ENCODE results near the gene ULK4.

Gene ULK4

DNA sequence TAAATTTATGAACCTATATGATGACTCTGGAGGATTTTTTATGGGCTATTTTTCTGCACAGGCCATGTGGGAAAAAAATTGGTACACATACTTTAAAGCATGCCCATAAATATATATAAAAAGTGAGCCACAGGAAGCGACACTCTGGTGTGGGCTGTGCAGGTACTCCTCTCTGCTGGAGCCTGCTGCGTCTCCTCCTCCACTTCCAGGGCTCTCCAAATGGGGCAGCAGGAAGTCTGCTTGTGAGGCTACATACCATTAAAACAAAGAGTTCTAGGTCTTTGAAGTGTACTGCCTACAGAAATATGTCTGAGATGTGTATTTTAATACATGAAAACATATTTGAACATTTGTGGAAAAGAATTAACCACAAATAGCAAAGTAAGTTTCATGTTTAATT lies 627.5 kb downstream of the ULK4 start:
- peak in 2 of 10 donors; percentile 11 to 20 for DNase-seq
- intact Hi-C loops (cut with DNase I) = no loop called here

DNA sequence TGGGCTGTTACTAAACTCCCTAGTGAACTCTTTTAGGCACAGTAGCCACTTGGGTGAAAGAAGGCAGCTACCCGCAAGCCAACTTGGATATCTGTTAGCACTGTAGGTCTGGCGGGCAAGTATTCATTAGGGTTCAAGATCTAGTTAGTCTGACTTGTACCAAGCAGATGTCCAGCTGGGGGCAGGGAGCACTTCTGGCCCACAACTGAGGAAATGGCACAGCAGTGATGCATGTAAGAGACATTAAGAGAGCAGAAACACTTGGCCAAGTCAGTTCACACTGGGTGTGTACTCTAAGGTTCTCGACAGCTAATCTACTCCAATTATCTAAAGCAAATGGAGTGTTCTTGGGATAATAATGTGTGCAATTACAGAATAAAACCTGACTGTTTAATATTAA lies 630.9 kb downstream of the ULK4 start:
- DNase-seq = no peak
- intact Hi-C loops (cut with DNase I) = no loop called here

DNA sequence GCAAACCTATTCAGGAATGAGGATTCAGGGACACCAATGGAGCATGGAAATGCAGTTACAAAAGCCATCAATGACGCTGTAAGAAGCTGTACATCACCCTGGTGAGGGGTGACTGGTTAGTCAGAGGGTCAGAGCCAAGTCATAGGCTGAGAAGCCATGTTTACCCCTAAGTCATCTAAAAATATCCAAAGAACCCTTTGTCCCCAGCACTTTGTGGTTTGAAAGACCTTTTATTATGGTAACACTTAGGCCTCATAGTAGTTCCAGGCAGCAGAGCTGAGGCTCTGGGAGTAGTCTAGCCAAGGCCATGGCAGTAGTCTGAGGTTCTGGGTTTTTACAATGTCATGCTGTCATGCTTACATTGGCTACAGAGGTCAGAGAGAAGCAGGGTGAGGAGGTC lies 631.4 kb downstream of the ULK4 start:
- no peak for DNase-seq
- intact Hi-C loops (cut with DNase I) = no loop called here

DNA sequence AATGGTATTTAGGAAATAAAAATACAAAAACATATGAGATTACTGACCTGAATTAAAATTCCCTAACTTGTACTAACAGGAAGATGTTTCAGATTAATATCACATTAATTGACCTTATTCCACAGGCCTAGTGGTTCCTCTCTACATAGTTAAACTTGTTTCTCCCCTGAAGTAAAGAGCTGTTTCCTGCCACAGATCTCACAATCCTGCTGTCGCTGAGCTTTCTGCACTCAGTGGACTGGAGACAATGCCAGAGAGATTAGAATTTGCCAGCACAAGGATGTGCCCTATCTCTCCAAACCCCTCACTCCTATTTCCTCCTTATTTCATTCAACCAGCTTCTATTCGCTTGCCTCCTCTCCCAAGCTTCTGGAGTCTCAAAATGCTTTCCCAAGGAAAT lies 632.0 kb downstream of the ULK4 start:
- intact Hi-C loops (cut with DNase I) = no loop called here
- no peak for DNase-seq

- no peak for DNase-seq
- intact Hi-C loops (cut with DNase I) = no loop called here
Observed at GRCh38 chr3:41328926-41329325, 633.0 kb downstream of the ULK4 start.

GRCh38 chr3:41327718-41328117 lies 634.2 kb downstream of the ULK4 start:
- intact Hi-C loops (cut with DNase I) = no loop called here
- DNase-seq = no peak

GRCh38 chr3:41324156-41324475 lies 637.8 kb downstream of the ULK4 start:
- intact Hi-C loops (cut with DNase I) = no loop called here
- DNase-seq = no peak

DNA sequence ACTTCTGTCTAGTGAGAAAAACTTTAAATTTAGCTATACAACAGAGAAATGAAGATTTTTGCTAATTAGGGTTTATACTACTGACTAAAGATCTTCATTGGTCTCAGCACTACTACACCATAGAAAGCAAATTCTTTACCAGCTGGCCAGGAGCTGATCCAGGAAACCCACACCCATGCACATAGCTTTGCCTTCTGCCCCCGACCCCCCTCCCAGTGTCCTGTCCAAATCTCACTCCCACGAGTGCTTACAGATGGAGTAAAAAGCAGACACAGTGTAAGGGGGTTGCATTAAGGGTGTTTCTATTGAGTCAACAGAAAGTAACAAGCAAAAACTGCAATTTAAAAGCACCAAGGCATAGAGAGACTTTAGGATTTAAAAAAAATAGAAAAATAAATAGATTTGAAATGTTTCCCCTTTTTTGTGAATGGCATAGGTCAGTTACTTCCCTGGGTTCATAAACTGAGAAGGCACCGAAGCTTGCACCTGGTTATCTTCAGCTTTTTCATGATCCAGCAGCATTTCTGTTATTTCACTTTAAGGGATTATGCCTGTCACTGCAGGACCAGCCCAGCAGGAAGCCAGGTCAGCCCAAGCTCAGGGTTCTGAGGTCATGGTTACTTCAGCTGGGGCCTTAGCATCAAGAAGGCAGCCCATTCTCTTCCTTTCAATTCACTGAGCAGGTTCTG lies 638.3 kb downstream of the ULK4 start:
- DNase-seq = no peak
- intact Hi-C loops (cut with DNase I) = no loop called here

DNA sequence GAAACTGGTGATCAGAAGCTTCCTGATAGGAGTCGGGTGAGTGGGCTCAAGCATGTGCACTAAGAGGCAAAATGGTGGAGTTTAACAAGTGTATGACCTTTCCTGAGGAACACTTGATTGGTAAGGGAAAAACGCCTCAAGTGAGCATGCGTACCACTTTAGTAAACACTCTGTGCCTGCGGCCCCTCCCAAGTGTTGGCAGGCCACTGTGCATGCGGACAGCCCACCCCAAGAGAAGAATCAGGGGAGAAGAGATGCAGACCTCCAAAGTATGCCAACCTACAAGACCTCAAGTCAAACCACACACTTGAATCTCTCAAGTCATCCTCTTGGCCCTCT lies 640.3 kb downstream of the ULK4 start:
- no peak for DNase-seq
- intact Hi-C loops (cut with DNase I) = no loop called here

- DNase-seq = no peak
- intact Hi-C loops (cut with DNase I) = no loop called here
Observed at GRCh38 chr3:41320953-41321641, 640.8 kb downstream of the ULK4 start.

GRCh38 chr3:41318520-41318919 lies 643.4 kb downstream of the ULK4 start:
- intact Hi-C loops (cut with DNase I) = no loop called here
- DNase-seq = no peak

- no peak for DNase-seq
- intact Hi-C loops (cut with DNase I) = no loop called here
Observed at GRCh38 chr3:41317718-41318117, 644.2 kb downstream of the ULK4 start.

DNA sequence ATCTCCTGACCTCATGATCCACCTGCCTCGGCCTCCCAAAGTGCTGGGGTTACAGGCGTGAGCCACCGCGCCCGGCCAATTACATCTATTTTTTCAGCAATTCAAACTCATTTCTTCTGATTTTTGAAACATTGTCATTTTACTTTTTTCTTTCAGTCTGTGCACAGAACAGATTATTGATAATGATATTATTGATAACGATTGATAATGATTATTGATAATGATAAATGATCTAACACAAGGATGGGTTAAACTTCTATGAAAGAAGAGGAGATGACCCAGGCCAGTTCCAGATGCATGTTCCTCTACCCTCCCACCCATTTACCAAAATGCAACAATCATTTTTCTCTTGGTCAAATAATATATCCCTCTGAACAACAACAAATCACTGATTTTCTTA lies 644.6 kb downstream of the ULK4 start:
- intact Hi-C loops (cut with DNase I) = no loop called here

DNA sequence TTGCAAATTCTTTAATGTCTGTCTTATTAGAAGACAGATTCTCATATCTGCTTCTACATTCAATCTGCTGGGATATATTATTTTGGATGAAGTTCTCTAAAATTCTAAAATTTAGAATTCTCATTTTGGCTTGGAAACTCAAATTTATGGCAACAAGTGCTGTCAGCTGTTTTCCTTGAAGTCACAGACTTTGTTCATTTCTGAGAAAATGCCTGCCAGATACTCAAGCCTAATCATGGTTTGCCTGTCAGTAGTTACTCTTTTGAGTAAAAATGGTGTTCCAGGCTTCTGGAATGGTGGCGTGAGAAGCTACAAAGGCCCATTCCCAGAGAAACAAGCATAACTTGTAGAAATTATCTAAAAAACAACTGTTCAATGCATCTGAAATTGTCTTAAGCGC lies 646.8 kb downstream of the ULK4 start:
- no peak for DNase-seq
- intact Hi-C loops (cut with DNase I) = no loop called here

More for the DNA sequence above, 644.6 kb downstream of the ULK4 start:
- peak in 1 of 10 donors; percentile 31 for DNase-seq

- intact Hi-C loops (cut with DNase I) = no loop called here
- DNase-seq = no peak
Observed at GRCh38 chr3:41308119-41308518, 653.8 kb downstream of the ULK4 start.

- intact Hi-C loops (cut with DNase I) = no loop called here
Observed at GRCh38 chr3:41307065-41307464, 654.8 kb downstream of the ULK4 start.

DNA sequence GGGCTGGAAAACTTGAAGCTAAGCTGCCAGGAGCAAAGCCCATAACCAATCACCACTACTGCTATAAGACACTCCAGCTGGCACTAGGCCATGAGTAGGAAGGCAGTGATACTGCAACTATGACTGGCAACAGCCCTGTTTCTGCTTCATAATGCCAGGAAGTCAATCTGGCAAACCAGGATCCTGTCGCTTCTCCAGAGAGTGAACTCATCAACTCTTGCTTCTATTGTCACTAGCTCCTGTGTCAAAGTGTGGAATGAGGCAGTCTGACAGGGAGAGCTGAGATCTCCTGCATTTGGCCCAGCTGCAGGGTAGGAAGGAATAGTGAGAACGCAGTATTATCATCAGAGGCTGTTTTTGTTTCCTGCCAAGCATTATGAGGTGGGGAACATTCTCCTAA lies 657.3 kb downstream of the ULK4 start:
- peak in 3 of 10 donors; percentile 33 to 46 (median 39) for DNase-seq
- intact Hi-C loops (cut with DNase I) = no loop called here

More at GRCh38 chr3:41307065-41307464, 654.8 kb downstream of the ULK4 start:
- no peak for DNase-seq

- no peak for DNase-seq
- intact Hi-C loops (cut with DNase I) = no loop called here
Observed at GRCh38 chr3:41302295-41302694, 659.6 kb downstream of the ULK4 start.

- DNase-seq = no peak
- intact Hi-C loops (cut with DNase I) = no loop called here
Observed at GRCh38 chr3:41301548-41301947, 660.4 kb downstream of the ULK4 start.

GRCh38 chr3:41299036-41299435 lies 662.9 kb downstream of the ULK4 start:
- no peak for DNase-seq
- intact Hi-C loops (cut with DNase I) = no loop called here

DNA sequence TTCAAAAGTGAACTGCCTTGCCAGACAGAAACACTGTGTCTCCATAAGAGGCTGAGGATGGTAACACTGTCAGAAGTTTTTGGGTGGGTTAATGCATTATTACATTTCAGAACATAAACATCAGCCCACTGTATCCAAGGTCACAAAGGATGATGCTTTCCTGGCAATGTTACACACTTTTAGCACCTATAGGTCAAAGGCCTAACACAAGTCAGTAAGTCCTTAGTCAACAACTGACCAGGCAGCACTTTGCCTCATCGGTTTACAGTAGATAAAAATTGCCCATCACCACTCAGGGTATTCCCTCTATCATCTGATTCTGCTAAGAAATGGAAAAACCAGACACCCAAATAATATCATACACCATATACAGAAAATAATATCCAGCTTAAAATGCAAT lies 664.2 kb downstream of the ULK4 start:
- intact Hi-C loops (cut with DNase I) = no loop called here

GRCh38 chr3:41296556-41296955 lies 665.3 kb downstream of the ULK4 start:
- no peak for DNase-seq
- intact Hi-C loops (cut with DNase I) = no loop called here

More for the DNA sequence above, 664.2 kb downstream of the ULK4 start:
- no peak for DNase-seq

- intact Hi-C loops (cut with DNase I) = no loop called here
- no peak for DNase-seq
Observed at GRCh38 chr3:41295740-41296139, 666.2 kb downstream of the ULK4 start.

All from posterior cingulate gyrus (tissue), 11 donors.